Psoas muscle (tissue), 8 donors: Measurements from ENCODE around the gene CCNJ. TPM values are rescaled to one million over a fixed set of nuclear protein-coding genes. Genes with fewer than 3 reads are reported as not detected.
"Not testable (repeated sequence)": the region's sequence is repeated elsewhere in the genome, so short reads cannot be mapped to it uniquely, and the experiment has no call there.

ENCODE experiments used
- ATAC-seq, 4 donors: fragments of 200-7000 bp; cut with Tn5 transposase; one replicate each; pipeline ENCODE4 v1.9.1; 2020; ENCODE audit warnings: moderate library complexity in 3 of 4, mild to moderate bottlenecking in 2 of 4
- DNase-seq, 2 donors: peaks; one replicate each; pipeline ENCODE4 v3.0.0-alpha.2; 2020
- H3K27ac ChIP-seq: fragments of 200-600 bp; one replicate; pipeline ENCODE4 v1.8.0; 2022
- H3K27me3 ChIP-seq, 3 donors: fragments of 200-600 bp in 1 of 3; one replicate each; pipeline versions ENCODE4 v1.6.1 to v1.8.0; 2013 to 2022; ENCODE audit warnings: low read length in 2 of 3, mild to moderate bottlenecking in 2 of 3, moderate library complexity in 1 of 3; ENCODE audit not compliant: insufficient read depth in 3 of 3
- H3K36me3 ChIP-seq, 2 donors: fragments of 200-600 bp in 1 of 2; one replicate each; pipeline versions ENCODE4 v1.6.1 to v1.8.0; 2013 to 2022; ENCODE audit warnings: low read depth in 1 of 2, mild to moderate bottlenecking in 1 of 2, moderate library complexity in 1 of 2; ENCODE audit not compliant: insufficient read depth in 1 of 2
- H3K4me1 ChIP-seq: fragments of 200-600 bp; one replicate; pipeline ENCODE4 v1.8.0; 2022
- H3K4me3 ChIP-seq: fragments of 200-600 bp; one replicate; pipeline ENCODE4 v1.8.0; 2022; ENCODE audit warnings: mild to moderate bottlenecking
- H3K9me3 ChIP-seq: fragments of 200-600 bp; one replicate; pipeline ENCODE4 v1.8.0; 2022
- CTCF ChIP-seq: fragments of 200-600 bp; IDR thresholded peaks from one replicate; pipeline ENCODE4 v1.8.0; 2022; ENCODE audit warnings: antibody characterized with exemption
- WGBS, 3 donors: extraction: QIAGEN DNeasy Blood & Tissue Kit; methylation state at CpG; one replicate each; pipeline versions ENCODE4 v1.1.6 to v1.1.7; 2013; 5-methylcytosine and 5-hydroxymethylcytosine counted together
- intact Hi-C, 2 donors: fragments of 100-400 bp; cut with DNase I; formaldehyde crosslinking; loops; one replicate each; pipeline versions ENCODE4 v1.11.0 to v1.14.2; 2022
- polyA plus RNA-seq, 3 donors: library from polyadenylated mRNA; stranded (reverse); fragments of 200-250 nt; gene quantifications; one replicate each; pipeline ENCODE4 v1.2.3, GENCODE V29; 2013
- total RNA-seq, 4 donors: library from RNA; stranded (reverse); fragmentation: NEBNext Ultra II Directional in 2 of 4; extraction: Animal tissue kit (Norgen Biotek cat#: 25700) in 2 of 4; gene quantifications; one replicate each; pipeline versions ENCODE4 v1.2.1 to v1.2.4, GENCODE V29; 2021 to 2023
- donor health status: healthy with polysubstance abuse.
- donor health status: DM: no; HTN: no; CAD: no; lungs with moderate emphysema.
- donor health status: Bipolar disorder and iron deficiency.
- donor health status: healthy.
- donor health status: DM: yes; HTN: yes; CAD: no.
- donor health status: DM: no; HTN: no; CAD: no.
- donor health status: DM: no; HTN: no; CAD: no.
- donor health status: DM: yes; HTN: yes; CAD: no.

The CCNJ gene
- total and polyA plus RNA-seq, 7 donors = 2.0 to 8.4 (median 4.8) TPM

- 1% methylated on average over 46 to 58 of the region's 58 CpGs for WGBS, 3 donors
- TF ChIP-seq CTCF = no peak
Observed at GRCh38 chr10:96043893-96044715, 721 bp downstream of the CCNJ start.

GRCh38 chr10:96044736-96045135 lies 1.4 kb downstream of the CCNJ start:
- no peak for ATAC-seq
- no peaks in the 10 kb centered on the region for H3K9me3 ChIP-seq
- peaks cover 3 to 17% of the 10 kb centered on the region in 2 donors for H3K36me3 ChIP-seq
- no peak for TF ChIP-seq CTCF
- WGBS, 3 donors = 52 to 59% (median 57%) methylated on average over 8 of the region's 8 CpGs
- H3K4me1 ChIP-seq = peaks cover 15% of the 10 kb centered on the region
- intact Hi-C loops = loop anchor here (5.0 kb wide), 2 partner anchors 48 to 1757 kb away; no protein-coding TSS in a partner anchor
- H3K4me3 ChIP-seq = peak overlapping the region; percentile 93
- no peaks in the 10 kb centered on the region for H3K27me3 ChIP-seq
- H3K27ac ChIP-seq = peak overlapping the region; percentile 77
- DNase-seq = no peak

More at GRCh38 chr10:96043893-96044715, 721 bp downstream of the CCNJ start:
- ATAC-seq = peak; percentile 65 to 73 (median 72)
- peak; percentile 55 to 62 for DNase-seq
- intact Hi-C loops = loop anchor here in 1 of 2 donors (5.0 kb wide), 1 partner anchor 48 kb away; no protein-coding TSS in a partner anchor
- Histone ChIP-seq H3K27me3 (no peaks in the 10 kb centered on the region), H3K36me3 (peaks cover 3 to 17% of the 10 kb centered on the region in 2 donors), H3K27ac (peak overlapping the region; percentile 77), H3K9me3 (no peaks in the 10 kb centered on the region), H3K4me3 (peak overlapping the region; percentile 93), H3K4me1 (peaks cover 15% of the 10 kb centered on the region)

- no peak for ATAC-seq
- Histone ChIP-seq H3K4me3 (no peak overlapping the region), H3K27me3 (no peaks in the 10 kb centered on the region), H3K27ac (no peak overlapping the region), H3K36me3 (peaks cover 3 to 26% of the 10 kb centered on the region in 2 donors), H3K9me3 (no peaks in the 10 kb centered on the region), H3K4me1 (peaks cover 15% of the 10 kb centered on the region)
- no peak for DNase-seq
- TF ChIP-seq CTCF = no peak
- intact Hi-C loops = loop anchor here in 1 of 2 donors (5.0 kb wide), 1 partner anchor 1759 kb away; no protein-coding TSS in a partner anchor
- 66 to 77% (median 68%) methylated on average over 1 of the region's 1 CpG for WGBS, 3 donors
Observed at GRCh38 chr10:96046546-96046945, 3.2 kb downstream of the CCNJ start.

- ATAC-seq (no peak), DNase-seq (no peak)
- WGBS, 3 donors = 90 to 95% (median 92%) methylated on average over 4 of the region's 4 CpGs
- intact Hi-C loops = loop anchor here in 1 of 2 donors (5.0 kb wide), 1 partner anchor 1760 kb away; no protein-coding TSS in a partner anchor
- peaks cover 15% of the 10 kb centered on the region for H3K4me1 ChIP-seq
- H3K27me3 ChIP-seq = no peaks in the 10 kb centered on the region
- H3K36me3 ChIP-seq = peaks cover 3 to 26% of the 10 kb centered on the region in 2 donors
- no peaks in the 10 kb centered on the region for H3K9me3 ChIP-seq
- no peak overlapping the region for H3K27ac ChIP-seq
- H3K4me3 ChIP-seq = no peak overlapping the region
- no peak for TF ChIP-seq CTCF
Observed at GRCh38 chr10:96047004-96047649, 3.7 kb downstream of the CCNJ start.

- DNase-seq, H3K27ac ChIP-seq, H3K4me3 ChIP-seq, H3K27me3 ChIP-seq, ATAC-seq, H3K9me3 ChIP-seq: not testable (repeated sequence)
- Histone ChIP-seq H3K36me3 (peaks cover 3 to 26% of the 10 kb centered on the region in 2 donors), H3K4me1 (peaks cover 12% of the 10 kb centered on the region)
- intact Hi-C loops = loop anchor here in 1 of 2 donors (5.0 kb wide), 1 partner anchor 1761 kb away; no protein-coding TSS in a partner anchor
- WGBS, 3 donors = 89 to 100% (median 98%) methylated on average over 3 of the region's 3 CpGs
Observed at GRCh38 chr10:96047925-96048324, 4.5 kb downstream of the CCNJ start.
